ENCODE measurements around the gene ALG6. TPM values are rescaled to one million over a fixed set of nuclear protein-coding genes. Genes with fewer than 3 reads are reported as not detected.

ALG6 gene
- total and polyA plus RNA-seq, 2 of the 13 experiments (the other 11 are each of a cell fraction or from before 2014, with no cell fraction given), result 6.8 to 8.1 TPM

DNA sequence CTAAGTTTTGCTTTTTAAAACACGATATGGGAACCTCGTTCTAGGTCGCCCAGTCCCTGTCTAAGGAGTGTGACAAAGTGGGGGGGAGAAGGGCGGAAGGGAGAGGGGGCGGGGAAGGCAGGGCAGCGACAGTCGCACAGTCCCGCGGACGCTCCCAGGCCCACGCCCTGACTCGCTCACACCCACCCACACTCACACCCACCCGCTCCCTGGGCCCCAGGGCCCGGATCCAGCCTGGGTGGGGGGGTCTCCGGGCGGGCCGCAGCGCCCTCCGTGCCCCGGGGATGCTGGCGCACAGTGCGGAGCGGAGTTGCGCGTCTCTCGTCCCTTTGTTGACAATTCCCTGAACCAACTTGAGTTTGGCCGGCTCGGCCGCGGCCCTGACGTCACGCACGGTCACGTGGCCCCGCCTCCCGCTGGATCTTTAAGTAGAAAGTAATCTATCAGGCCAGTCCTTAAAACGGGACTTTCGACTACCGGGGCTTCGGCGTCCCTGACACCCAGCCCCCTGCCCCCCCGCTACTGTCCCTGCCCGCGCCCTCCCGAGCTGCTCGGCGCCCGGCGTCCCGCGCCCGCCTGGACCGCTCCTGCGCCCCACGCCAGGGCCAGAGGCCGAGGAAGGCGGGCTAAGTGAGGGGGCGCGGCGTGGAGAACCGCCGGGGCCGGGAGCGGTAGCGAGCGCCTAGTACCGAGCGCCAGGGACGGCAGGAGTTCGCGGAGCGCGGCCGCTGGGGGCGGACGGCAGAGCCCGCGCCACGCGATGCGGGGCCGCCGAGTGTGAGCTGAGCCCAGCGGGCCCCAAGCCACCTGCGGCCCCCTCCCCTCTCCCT lies 45.1 kb upstream of the ALG6 start, which contains the start of gene FOXD3:
TSS of gene FOXD3 (plus strand) at position 454 of the 830 bp plus-strand sequence. CDS start 492 bp downstream, outside the sequence.
- no TSS peak for BruUV-seq (replicated peaks)
- FAIRE-seq, result no peak
- CTCF ChIA-PET (ENCODE audit: low intra/inter-chr PET ratio, low total read pairs), result no interaction called here
- ATAC-seq, result peak; percentile 36
- Histone ChIP-seq H2AFZ (ENCODE audit: low read length) (no peak within 1 kb of the TSS), H3K79me2 (ENCODE audit: insufficient read depth, low read length) (no peaks in the 10 kb centered on the region), H3K27me3 (ENCODE audit: control insufficient read depth in 1 of 2, insufficient read depth in 2 of 2, low read length in 2 of 2) (peaks cover 12 to 63% of the 10 kb centered on the region in 2 experiments), H3K4me1 (ENCODE audit: insufficient read depth, low read length) (peaks cover 23% of the 10 kb centered on the region), H3K4me2 (ENCODE audit: low read depth, low read length) (peak within 1 kb of the TSS; percentile 69), H4K20me1 (ENCODE audit: insufficient read depth, low read length) (no peaks in the 10 kb centered on the region), H3K36me3 (replicated peaks in 1 of 2; ENCODE audit: control insufficient read depth in 1 of 2, insufficient read depth in 2 of 2, low read length in 2 of 2) (no peaks in the 10 kb centered on the region), H3K4me3 (replicated peaks in 1 of 3; ENCODE audit: insufficient read depth in 1 of 3, low read depth in 2 of 3, low read length in 3 of 3) (peak within 1 kb of the TSS in 2 of 3 experiments; percentile 57 to 59; a peak in 3 of 6 replicates), H3K27ac (ENCODE audit: extremely low read length, insufficient read depth, low read length) (no peak within 1 kb of the TSS), H3K9ac (ENCODE audit: insufficient read depth, low read depth, low read length) (no peak within 1 kb of the TSS), H3K9me3 (ENCODE audit: low read length) (no peaks in the 10 kb centered on the region)
- intact Hi-C loops (cut with micrococcal nuclease; ENCODE audit: unreplicated experiment) (no loop called here), in situ Hi-C loops (cut with HindIII; ENCODE audit: extremely low pct_ligation_motif_present, low pct_unique_long_range_greater_than_20kb) (no loop called here)
- POLR2A ChIA-PET, result no interaction called here
- whole genome bisulfite sequencing (ENCODE audit: low lambda C conversion rate), result 73% methylated on average over 55 of the region's 85 CpGs
- no peak for DNase-seq (ENCODE audit: low spot score)
- peak; percentile 93 for TF ChIP-seq HNRNPLL (IDR thresholded peaks at IDR 0.05; ENCODE audit: low read depth, low read length, poor library complexity, severe bottlenecking)
- TF ChIP-seq, protein P1, sequence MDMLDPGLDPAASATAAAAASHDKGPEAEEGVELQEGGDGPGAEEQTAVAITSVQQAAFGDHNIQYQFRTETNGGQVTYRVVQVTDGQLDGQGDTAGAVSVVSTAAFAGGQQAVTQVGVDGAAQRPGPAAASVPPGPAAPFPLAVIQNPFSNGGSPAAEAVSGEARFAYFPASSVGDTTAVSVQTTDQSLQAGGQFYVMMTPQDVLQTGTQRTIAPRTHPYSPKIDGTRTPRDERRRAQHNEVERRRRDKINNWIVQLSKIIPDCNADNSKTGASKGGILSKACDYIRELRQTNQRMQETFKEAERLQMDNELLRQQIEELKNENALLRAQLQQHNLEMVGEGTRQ (IDR thresholded peaks at IDR 0.05; ENCODE audit: low read depth, low read length), result peak; percentile 65
- TF ChIP-seq, protein P1 (CRISPR knock-in tag; IDR thresholded peaks at IDR 0.05; ENCODE audit: borderline replicate concordance), result peak; percentile 31; the same call in 1 of the 2 replicates
- no peak for TF ChIP-seq THAP11 (CRISPR knock-in tag; IDR thresholded peaks at IDR 0.05)
- no peak for TF ChIP-seq ZEB1 (IDR thresholded peaks at IDR 0.05; ENCODE audit: insufficient replicate concordance, low read depth)
- TF ChIP-seq, protein P2, sequence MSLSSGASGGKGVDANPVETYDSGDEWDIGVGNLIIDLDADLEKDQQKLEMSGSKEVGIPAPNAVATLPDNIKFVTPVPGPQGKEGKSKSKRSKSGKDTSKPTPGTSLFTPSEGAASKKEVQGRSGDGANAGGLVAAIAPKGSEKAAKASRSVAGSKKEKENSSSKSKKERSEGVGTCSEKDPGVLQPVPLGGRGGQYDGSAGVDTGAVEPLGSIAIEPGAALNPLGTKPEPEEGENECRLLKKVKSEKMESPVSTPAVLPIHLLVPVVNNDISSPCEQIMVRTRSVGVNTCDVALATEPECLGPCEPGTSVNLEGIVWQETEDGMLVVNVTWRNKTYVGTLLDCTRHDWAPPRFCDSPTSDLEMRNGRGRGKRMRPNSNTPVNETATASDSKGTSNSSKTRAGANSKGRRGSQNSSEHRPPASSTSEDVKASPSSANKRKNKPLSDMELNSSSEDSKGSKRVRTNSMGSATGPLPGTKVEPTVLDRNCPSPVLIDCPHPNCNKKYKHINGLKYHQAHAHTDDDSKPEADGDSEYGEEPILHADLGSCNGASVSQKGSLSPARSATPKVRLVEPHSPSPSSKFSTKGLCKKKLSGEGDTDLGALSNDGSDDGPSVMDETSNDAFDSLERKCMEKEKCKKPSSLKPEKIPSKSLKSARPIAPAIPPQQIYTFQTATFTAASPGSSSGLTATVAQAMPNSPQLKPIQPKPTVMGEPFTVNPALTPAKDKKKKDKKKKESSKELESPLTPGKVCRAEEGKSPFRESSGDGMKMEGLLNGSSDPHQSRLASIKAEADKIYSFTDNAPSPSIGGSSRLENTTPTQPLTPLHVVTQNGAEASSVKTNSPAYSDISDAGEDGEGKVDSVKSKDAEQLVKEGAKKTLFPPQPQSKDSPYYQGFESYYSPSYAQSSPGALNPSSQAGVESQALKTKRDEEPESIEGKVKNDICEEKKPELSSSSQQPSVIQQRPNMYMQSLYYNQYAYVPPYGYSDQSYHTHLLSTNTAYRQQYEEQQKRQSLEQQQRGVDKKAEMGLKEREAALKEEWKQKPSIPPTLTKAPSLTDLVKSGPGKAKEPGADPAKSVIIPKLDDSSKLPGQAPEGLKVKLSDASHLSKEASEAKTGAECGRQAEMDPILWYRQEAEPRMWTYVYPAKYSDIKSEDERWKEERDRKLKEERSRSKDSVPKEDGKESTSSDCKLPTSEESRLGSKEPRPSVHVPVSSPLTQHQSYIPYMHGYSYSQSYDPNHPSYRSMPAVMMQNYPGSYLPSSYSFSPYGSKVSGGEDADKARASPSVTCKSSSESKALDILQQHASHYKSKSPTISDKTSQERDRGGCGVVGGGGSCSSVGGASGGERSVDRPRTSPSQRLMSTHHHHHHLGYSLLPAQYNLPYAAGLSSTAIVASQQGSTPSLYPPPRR (CRISPR knock-in tag; IDR thresholded peaks at IDR 0.05; ENCODE audit: borderline replicate concordance), result no peak
- TF ChIP-seq FOXA3 (CRISPR knock-in tag; IDR thresholded peaks at IDR 0.05), result 0 out of 2 replicates have a peak, but pooled peaks have one; percentile 28
- no peak for TF ChIP-seq RORA (CRISPR knock-in tag; IDR thresholded peaks at IDR 0.05)
- TF ChIP-seq ZNF510 (CRISPR knock-in tag; IDR thresholded peaks at IDR 0.05; ENCODE audit: low read depth), result no peak
- peak; percentile 39; the same call in 1 of the 2 replicates for TF ChIP-seq FOXK1 (CRISPR knock-in tag; IDR thresholded peaks at IDR 0.05; ENCODE audit: borderline replicate concordance, low read depth)
- TF ChIP-seq SP140L (CRISPR knock-in tag; IDR thresholded peaks at IDR 0.05; ENCODE audit: borderline replicate concordance), result no peak
- TF ChIP-seq SMARCE1 (IDR thresholded peaks at IDR 0.05; ENCODE audit: borderline replicate concordance), result no peak
